Measurements from ENCODE around the gene VAV2.

Gene VAV2

DNA sequence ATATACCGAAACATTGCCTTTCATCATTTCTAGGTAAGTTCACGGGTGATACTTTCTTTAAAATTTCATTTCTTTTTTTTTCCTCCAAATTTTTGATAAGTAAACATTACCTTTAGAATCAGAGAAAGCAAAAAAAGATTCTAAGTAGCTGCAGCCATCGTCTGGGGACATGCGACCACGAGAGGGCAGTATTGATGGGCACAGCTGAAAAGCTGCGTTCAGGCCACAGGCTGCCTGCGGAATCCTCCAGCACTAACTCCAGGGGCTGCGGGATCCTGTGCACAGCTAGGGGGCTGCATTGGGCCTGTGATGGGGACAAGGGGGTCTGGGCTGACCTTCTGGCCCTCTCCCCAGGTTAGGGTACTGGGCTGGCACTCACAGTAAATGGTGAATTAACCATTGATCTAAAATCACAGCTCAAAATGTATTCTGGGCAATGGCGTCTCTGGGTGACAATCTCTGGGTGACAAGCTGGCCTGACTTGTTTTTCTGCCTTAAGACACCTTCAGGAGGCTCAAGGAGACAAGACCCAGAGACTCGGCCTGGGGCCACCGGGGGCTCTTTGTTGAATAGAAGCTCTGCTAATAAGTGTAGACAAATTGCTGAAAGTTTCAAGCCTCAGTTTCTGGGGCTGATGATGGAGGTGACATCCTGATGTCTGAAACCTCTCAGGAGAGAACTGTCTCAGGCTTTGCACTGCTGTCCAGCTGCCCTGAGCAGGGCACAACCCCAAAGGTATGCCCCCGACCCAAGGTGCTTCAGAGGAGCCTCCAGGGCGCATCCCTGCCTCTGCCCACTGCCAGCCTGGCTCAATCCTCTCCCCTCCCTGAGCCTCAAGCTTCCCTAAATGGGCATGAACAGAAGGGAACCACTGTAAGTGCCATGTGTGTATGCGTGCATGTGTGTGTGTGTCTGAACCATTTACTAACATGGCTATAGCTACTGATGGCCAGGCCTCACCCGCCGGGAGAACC lies 209.7 kb downstream of the VAV2 start:
- peak in 1 of 2 donors; percentile 40 for DNase-seq (ENCODE audit: low read depth in 2 of 2)

DNA sequence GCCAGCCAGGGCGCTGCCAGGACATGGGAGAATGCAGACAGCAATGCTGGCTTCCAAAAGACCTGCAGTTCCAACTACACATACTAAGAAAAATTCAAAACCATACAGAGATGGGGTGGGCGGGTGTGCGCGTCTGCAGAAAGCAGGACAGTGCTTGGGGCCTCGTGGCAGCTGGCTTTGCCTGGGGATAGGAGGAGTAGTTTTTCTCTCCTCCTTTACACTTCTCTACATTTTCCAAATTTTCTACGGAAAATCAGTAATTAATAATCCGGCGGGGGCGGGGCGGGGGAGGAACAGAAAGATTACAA lies 210.3 kb downstream of the VAV2 start:
- no peak for DNase-seq (ENCODE audit: low read depth in 2 of 2)

DNA sequence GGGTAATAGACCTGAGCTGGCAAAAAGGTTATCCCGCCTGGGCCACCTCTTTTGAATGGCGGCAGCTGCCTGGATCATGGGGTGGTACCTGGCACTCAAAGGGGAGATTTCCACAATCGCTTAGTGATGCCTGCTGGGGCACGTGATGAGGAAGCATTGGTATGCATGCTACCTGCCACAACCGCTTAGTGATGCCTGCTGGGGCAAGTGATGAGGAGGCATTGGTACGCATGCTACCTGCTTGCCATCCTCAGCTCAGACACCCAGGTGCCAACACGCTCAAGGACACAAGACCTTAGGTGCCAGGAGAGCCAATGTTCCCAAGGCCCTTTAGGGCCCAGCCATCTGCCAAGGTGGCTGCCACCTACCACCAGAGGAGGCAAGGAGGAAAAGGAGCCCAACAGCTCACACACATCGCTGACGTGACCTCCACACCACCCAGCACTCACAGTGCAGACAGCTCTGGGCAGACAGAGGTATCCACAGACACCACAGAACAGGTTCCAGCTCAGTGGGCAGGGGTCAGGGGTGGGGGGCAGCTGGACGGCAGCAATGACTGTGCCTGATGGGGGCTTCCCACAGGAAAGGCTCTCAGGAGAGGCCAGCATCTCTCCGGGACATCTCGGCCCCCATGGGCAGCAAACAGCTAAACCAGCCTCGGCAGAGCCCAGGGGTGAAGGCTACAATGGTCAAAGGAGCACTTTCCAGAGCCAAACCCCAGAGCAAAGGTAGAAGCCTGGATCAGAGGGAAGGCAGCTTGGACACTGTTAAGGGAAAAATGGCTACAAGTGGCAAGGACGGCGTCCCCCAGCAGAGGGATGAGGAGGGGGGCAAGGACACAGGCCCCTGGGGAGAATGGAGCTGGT lies 210.9 kb downstream of the VAV2 start:
- no peak for DNase-seq (ENCODE audit: low read depth in 2 of 2)

DNA sequence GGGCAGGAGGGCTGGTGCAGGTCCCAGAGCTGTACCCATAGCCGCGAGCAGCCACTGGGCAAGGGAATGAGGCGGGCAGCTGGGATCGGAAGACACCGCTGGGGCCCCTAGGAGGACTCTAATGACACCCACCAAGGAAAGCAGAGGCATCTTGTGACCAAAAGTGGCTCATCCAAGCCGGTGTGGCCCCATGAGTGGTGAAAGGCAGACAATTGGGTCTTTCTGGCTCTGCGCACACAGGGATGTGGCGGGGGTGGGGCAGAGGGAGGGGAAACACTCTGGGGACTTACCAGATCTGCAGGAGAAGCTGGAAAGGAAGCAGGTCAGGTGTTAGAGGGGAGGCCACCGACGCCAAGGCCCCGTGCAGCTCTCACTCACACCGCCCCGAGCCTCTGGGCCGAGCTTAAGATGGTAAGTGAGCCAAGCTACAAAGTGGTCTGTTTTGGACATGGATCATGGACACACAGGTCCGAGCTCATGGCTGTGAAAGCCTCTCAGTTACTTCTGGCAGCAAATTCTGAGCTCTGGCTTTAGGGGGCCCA lies 211.6 kb downstream of the VAV2 start:
- no peak for DNase-seq (ENCODE audit: low read depth in 2 of 2)

DNA sequence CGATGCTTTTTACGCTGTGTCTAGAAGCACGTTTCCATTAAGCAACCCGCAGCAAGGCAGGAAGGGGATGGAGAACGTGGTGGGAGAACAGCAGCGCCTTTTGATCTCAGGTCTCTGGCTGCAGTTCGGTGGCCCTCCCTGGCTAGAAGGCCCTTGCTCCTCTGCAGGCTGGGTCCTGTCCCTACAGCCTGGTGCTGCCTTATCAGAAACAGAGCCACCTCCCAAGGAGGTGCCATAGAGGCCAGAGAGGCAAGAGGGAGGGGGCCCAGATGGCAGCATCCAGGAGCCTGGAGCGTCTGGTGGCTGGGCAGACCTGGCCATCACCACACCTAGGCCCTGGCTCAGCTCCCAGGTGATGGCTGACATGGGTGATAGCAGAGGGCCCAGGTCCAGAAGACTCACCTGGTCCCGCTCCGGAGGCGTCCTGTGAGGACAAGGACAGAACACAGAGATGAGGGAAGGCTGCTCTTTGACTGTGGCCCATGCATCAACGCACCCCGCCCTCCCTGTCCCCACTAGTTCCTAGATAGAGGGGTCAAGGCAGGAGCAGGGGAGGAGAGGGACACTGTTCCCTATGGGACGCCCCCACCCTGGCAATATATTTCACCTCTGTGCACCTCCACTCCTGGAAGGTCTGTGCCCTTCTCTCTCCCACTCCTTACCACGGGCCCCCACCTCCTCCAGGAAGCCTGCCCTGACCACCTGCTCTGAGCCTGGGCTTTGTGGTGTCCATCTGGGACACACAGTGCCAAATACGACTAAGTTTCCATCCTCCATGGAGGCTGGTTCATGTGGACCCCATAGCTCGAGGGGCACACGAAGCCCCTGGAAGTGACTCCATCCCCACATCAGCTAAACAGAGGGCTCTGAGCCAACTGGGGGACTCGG lies 212.4 kb downstream of the VAV2 start:
- no peak for DNase-seq (ENCODE audit: low read depth in 2 of 2)

DNA sequence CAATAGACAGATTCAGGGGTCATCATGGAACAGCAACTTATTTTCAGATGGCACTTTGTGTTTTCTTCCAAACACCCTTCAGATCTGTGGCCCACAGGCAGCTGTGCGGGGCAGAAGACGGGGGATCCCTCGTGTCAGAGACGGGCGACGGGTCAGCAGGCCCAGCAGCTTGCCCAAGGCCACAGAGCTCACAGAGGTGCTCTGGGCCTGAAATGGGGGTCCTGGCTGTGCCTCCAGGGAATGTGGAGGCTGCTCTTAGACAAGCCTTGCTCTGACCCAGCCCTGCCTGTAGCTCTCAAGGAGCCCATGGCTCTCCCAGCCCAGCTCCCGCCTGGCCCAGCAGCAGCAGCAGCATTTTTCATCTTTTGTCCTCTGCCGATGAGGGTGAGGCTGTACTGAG lies 213.0 kb downstream of the VAV2 start:
- DNase-seq (ENCODE audit: low read depth in 2 of 2) = no peak

DNA sequence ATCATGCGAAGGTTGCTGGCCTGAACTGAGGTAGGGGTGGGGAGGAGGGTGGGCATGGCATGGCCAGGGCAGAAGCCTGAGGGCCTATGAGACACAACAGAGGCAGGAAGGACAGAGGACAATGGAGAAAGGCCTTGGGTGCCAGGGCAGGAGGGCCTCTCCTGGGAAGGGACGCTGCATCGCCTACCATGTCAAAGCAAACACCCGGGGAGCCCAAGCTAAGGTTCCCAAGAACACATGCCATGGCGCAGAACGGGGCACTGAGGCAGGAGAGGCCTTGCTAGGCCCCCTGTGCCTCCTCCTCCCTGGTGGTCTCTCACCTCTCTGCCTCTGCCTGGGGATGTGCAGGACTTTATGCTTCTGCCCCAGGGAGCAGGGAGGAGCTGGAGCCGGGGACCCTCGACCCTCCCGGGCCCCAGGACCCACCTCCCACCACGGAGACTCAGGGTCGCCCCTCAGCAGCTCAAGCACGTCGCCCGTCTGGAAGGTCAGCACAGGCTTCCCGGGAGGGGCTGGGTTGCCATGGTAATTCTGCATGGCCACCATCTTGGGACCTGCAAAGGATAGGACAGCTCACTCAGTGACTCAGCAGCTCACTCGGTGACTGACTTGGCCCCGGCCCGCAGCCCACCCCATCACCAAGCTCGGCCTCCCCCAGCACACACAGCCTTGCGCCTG lies 213.6 kb downstream of the VAV2 start:
- no peak for DNase-seq (ENCODE audit: low read depth in 2 of 2)

DNA sequence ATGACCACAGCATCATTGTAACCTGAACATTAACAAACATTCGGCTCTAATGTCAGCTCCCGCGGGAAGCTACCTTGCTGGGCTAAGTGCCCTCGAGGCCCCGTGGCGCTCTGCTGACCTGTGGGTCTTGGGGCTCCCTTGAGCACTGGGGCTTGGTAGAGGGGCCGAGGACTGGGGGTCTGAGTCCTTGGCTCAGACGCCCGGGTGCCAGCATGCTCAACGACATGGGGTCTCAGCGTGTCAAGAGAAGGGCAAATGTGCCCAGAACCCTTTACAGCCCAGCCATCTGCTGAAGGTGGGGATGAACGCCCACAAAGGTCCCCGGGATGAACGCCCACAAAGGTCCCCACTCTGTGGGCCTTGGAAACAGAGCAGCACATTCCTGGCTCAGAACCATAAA lies 214.3 kb downstream of the VAV2 start:
- DNase-seq (ENCODE audit: low read depth in 2 of 2) = no peak

DNA sequence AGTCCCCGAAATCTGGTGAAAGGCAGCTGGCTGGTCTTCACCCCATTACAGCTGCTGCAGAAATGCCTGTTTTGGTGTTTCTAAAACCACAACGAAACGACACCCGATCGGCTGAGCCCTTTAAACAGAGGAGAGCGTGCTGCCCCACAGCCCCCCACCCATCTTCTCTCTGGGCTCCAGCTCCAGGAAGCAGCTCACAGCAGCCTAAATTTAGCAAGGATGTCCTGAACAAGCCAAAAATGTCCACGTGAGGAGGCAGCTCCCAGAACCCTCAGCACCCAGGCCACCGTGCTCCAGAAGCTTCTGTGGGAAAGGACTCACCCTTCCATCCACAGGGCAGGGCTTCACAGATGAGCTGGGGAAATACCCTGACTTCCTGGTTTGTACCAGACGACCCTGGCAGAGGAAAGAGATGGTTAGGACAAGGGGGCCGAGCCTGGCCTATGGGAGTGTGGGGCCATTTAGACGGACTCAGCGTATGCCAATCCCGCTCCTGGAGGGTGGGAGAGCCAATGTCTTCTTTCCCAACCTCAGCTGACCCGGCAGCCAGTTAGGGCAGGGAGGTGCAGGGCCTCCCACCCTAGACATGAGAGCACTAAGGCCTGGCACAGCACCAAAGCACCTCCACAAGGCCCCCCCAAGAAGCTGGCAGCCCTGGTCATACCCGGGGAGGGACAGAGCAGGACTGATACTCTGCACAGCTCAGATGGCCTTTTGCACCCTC lies 214.9 kb downstream of the VAV2 start:
- no peak for DNase-seq (ENCODE audit: low read depth in 2 of 2)

DNA sequence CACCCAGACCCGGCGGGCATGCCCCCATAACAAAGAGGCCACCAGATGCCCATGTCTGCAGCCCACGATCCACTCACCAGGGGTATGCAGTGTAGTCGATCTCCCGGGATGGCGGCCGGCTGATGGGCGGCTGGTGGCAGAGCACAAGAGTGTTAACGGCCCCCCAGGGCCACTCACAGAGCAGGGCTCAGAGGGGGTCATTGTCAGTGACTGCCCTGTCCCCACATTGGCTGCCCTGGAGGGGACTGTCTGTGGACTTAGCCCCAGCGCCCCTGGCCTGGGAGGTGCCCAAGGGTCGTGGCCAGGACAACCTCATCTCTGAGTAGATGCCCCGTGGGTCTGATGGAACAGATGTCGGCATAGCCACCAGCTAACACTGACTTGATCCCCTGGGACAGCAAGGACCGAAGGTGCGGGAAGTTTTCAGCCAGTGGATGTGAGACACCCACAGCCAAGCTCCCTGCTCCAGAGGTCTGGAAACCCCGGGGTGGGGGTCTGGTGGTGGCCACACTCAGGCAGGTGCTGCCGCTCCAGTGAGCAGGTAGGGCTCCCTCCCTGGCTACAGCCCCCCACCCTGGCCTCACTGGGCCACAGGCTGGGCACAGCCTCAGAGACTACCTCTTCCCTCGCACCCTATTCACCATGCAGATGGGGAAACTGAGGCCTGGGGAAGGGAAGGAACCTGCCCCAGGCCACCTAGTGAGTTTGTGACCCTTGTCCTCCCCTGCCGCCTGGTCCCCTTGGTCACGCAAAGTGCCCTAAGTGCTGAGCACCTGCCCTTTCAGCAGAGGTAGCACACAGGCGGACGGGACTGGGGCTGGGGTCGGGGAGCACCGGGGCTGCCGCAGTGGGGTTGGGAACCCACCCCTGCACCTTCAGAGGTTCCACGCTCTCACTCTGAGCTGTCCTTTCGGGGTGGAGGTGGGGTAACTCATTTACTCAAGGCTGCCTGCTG lies 215.9 kb downstream of the VAV2 start:
- DNase-seq (ENCODE audit: low read depth in 2 of 2) = no peak

DNA sequence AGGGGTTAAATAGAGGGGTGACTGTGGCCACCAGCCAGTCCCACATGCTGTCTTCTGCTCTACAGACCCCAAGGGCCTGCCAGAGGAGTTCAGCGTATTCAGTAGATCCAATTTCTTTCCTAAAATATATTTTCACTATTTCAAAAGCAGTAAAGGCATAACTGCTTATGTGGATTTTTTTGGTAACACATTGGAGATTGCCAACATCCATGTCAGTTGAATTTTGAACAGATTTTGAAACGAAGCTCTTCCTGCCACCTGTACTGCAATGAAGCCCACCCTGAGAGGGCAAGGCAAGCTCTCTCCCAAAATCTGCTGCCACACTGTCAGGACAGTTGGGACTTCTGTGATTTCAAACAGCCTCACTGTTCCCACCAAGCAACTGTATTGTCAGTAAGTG lies 216.8 kb downstream of the VAV2 start:
- no peak for DNase-seq (ENCODE audit: low read depth in 2 of 2)

DNA sequence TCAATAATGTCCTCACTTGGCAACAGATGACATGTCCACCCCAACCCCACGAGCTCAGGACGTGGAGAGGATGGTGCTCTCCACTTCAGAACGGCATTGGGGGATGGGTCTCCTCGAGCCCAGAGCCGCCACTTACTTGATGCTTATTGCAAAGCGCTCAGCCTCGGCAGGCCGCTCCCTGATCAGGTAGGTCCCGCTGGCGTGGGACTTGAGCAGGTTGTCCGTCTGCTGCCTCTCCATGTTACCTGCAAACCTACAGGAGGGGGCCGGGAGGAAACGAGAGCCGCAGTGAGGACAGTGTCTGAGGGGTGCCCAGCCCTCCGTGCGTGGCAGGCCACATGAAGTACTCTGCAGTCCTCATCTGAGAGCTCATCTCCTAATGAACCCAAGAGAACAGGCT lies 217.3 kb downstream of the VAV2 start:
- DNase-seq (ENCODE audit: low read depth in 2 of 2) = no peak

DNA sequence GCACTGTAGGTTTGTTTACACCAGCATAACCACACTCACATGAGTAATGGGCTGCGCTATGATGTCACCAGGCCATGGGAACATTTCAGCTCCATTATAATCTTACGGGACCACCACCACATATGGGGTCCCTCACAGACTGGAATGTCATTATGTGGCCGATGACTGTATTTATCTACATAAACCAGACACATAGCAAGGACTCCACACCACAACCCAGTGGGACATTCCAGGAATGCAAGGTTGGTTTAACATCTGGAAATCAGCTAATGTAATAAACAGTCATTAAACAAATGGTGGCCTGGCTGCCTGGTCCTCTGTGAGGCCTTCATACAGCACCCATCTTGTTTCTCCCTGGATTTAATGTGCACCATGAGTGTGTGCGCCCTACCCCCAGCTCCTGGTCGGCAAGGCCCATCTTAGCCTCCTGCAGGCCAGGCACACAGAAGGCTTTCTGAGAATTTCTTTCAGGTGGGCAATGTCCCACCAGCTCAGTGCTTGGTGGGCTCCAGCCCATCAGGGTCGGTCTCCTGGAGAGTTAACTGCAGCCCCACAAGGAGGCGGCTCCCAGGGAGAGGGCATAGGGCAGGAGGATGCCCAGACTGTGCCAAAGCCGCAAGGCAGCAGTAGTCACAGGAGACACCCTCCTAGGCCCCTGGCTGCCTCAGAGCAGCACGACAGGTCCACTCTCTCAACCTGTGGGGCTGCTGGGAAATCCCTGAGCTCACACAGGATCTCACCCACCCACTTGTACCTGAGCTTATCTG lies 218.1 kb downstream of the VAV2 start:
- DNase-seq (ENCODE audit: low read depth in 2 of 2) = no peak

DNA sequence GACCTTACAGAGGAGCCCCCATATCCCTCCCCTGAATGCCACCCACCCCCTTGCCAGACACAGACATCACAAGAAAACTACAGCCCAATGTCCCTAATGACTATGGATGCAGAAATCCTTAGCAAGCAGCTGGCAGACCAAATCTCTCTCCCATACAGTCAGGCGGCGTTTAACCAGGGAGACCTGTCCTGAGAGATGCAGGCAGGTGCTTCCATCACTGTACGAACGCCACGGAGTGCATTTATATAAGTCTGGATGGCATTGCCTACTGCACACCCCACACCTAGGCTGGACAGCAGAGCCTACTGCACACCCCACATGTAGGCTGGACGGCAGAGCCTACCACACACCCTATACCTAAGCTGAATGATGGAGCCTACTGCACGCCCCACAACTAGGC lies 219.5 kb downstream of the VAV2 start:
- no peak for DNase-seq (ENCODE audit: low read depth in 2 of 2)

DNA sequence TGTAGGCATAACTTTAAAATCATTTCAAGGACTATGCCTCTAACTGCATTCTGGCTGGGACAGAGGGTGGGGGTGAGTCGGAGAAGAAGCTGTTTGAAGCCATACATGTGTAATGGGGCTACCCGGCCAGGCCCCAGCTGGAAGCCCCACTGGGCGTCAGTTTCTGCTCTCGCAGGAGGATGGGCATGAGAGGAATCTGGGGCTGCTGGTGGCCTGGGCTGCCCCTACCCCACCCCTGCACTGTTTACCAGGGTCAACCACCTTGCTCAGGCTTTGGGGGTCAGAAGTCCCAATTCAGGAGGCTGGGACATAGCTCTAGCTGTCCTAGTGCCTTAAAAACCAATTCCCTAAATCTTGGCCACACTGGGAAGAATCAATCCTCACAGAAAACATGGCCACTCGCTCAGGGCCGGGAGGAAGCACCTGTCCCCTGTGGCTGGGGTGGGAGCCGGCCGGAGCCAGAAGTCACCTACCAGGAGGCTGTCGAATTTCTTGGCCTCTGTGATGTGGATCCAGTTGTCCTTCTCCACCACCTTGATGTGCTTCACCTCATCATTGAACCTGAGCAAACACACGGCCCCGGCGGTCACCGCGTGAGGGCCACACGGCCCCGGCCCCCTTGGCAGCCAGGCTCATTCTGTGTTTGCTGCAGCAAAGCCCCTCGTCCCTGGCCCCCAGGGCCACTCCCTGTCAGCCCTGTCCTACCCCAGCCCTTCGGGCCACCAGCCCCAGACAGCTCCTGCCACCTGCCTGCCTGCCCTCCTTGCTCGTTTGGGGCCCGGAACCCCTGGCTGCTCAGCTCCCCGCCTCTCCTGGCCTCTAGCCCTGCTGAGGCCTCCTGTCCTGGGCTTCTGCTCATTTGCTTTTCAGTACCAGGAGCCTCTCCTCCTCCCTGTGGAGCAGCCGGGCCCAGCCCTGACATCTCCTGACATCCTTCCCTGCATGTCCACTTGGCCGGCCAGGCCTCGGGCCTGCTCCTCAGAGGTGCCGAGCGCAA lies 220.3 kb downstream of the VAV2 start:
- DNase-seq (ENCODE audit: low read depth in 2 of 2) = no peak

DNA sequence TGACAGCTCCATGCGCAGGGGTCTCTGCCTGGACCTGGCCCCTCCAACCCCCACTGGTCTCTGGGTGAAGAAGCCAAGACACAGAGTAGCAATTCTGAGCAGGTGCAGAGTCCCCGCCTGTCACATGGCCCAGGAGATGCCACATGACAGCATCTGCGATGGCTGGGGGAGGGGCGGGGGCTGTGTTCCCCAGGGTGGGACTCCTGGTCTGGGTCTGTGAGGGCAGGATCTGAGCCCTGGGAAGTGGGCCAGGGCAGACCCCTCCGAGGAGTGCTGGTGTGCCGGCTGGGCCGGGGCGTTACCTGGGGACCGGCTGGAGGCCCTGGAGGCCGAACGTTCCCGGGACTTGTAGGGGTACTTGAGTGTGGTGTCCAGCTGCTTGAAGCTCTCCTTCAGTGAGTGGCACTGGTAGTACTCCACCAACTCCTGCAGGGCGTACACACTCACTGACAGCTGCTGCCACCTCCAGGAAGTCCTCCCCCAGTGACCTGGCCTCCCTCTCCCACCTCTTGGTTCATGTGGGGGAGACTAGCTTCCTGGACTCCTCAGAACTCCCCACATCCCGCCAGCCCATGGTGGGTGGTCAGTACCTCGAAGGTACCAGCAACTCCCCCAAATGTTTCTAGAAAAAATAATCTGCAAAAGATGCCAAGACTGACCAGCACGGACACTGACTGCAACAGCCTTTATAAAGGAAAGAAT lies 221.9 kb downstream of the VAV2 start:
- DNase-seq (ENCODE audit: low read depth in 2 of 2) = no peak

Data from stimulated activated CD4-positive, alpha-beta T cell treated with anti-CD3 and anti-CD28 coated beads, Interleukin-1b, Interleukin-23, amount 100 ng/mL, for 1 hour (primary cell).